K562 (cell line): ENCODE measurements around the gene DCST1. TPM values are rescaled to one million over a fixed set of nuclear protein-coding genes. Genes with fewer than 3 reads are reported as not detected.

Experiments used
- ADNP ChIP-seq: fragments of 200-800 bp; sonication (Bioruptor generic); IDR thresholded peaks from 2 replicates; pipeline ENCODE4 v1.6.1; 2016; ENCODE audit warnings: missing genetic modification characterization, missing compliant biosample characterization
- CTCFL ChIP-seq: IDR thresholded peaks from 2 replicates; pipeline ENCODE4 v1.6.1; 2011; ENCODE audit warnings: borderline replicate concordance, low read depth, mild to moderate bottlenecking, moderate library complexity, low read length; ENCODE audit not compliant: insufficient read depth, poor library complexity, severe bottlenecking
- EGR1 ChIP-seq: fragments of 450-650 bp; conservative IDR thresholded peaks from 2 replicates; pipeline ENCODE4 v1.6.1; 2017; ENCODE audit warnings: mild to moderate bottlenecking
- GATAD2B ChIP-seq: fragments of 450-650 bp; IDR thresholded peaks from 2 replicates; pipeline ENCODE4 v1.6.1; 2017; ENCODE audit warnings: mild to moderate bottlenecking, borderline replicate concordance
- HDAC8 ChIP-seq: fragments of 450-650 bp; IDR thresholded peaks from 2 replicates; pipeline ENCODE4 v1.6.1; 2016; ENCODE audit warnings: mild to moderate bottlenecking, missing genetic modification characterization, moderate library complexity, missing compliant biosample characterization
- L3MBTL2 ChIP-seq: fragments of 450-650 bp; IDR thresholded peaks from 2 replicates; pipeline ENCODE4 v1.6.1; 2016; ENCODE audit warnings: mild to moderate bottlenecking, moderate library complexity
- REST ChIP-seq, 2 experiments: fragments of 450-650 bp; formaldehyde crosslinking in 1 of 2; IDR thresholded peaks; 2 replicates each; pipeline versions ENCODE4 v1.4.0 to v1.6.1; 2014 to 2020; ENCODE audit warnings: mild to moderate bottlenecking in 2 of 2, borderline replicate concordance in 1 of 2, low read depth in 1 of 2
- SAP30 ChIP-seq: fragments of 200-600 bp; sonication (generic); IDR thresholded peaks from 2 replicates; pipeline ENCODE4 v1.6.1; 2012; ENCODE audit warnings: borderline replicate concordance, low read depth, mild to moderate bottlenecking, moderate library complexity, low read length, control low read depth, inconsistent platforms; ENCODE audit not compliant: insufficient read depth, poor library complexity, severe bottlenecking
- TOE1 ChIP-seq, 2 experiments: fragments of 450-650 bp in 1 of 2; sonication (generic) in 1 of 2; formaldehyde crosslinking in 1 of 2; IDR thresholded peaks; 2 replicates each; pipeline versions ENCODE4 v1.7.1 to v1.8.0; 2016 to 2022; ENCODE audit warnings: borderline replicate concordance in 2 of 2, mild to moderate bottlenecking in 2 of 2, antibody characterized with exemption in 1 of 2, inconsistent platforms in 1 of 2, low read depth in 1 of 2, missing genetic modification reagents in 1 of 2, moderate library complexity in 1 of 2
- polyA plus RNA-seq, 8 experiments: library from polyadenylated mRNA; depleted of rRNA in 4 of 8; stranded (reverse) in 5 of 8; unstranded in 3 of 8; fragments of >200 nt; fragmentation: Nextera tagmentation in 2 of 8; fragmentation: Illumina TruSeq in 1 of 8; extraction: Ambion mirVana in 2 of 8; extraction: Trizol in 1 of 8; gene quantifications; 2 replicates each; pipeline versions ENCODE4 v1.2.1 to v1.2.3, GENCODE V29; 2011 to 2014; ENCODE audit warnings: inconsistent platforms in 1 of 8, missing spikeins in 1 of 8
- total RNA-seq, 7 experiments: library from RNA; depleted of rRNA in 6 of 7; stranded (reverse); fragments of >200 nt in 6 of 7; fragmentation: Illumina TruSeq in 2 of 7; extraction: Trizol in 2 of 7; gene quantifications; 2 replicates each; pipeline versions ENCODE4 v1.2.1 to v1.2.3, GENCODE V29; 2011 to 2021; ENCODE audit warnings: low replicate concordance in 1 of 7
- TF ChIP-seq, protein P1 (sequence below): sonication (generic); formaldehyde crosslinking; IDR thresholded peaks from 2 replicates; pipeline ENCODE4 v1.5.0; 2020; ENCODE audit warnings: missing genetic modification reagents
- TF ChIP-seq, protein P2 (sequence below): sonication (generic); formaldehyde crosslinking; IDR thresholded peaks from 2 replicates; pipeline ENCODE4 v1.8.1; 2023; ENCODE audit warnings: mild to moderate bottlenecking, missing genetic modification reagents

DCST1 gene
- total and polyA plus RNA-seq, 9 of the 15 experiments (the other 6 are each of a cell fraction or from before 2014, with no cell fraction given), result not detected

GRCh38 chr1:155080312-155081228 is 46.9 kb downstream of the DCST1 start (continued):
- TF ChIP-seq HDAC8 (tag) (no peak), ADNP (tag) (no peak), CTCFL (no peak), TOE1 (IDR thresholded peaks at IDR 0.05; ENCODE audit: borderline replicate concordance) (peak; percentile 86), TOE1 (CRISPR knock-in tag; IDR thresholded peaks at IDR 0.05; ENCODE audit: borderline replicate concordance, low read depth) (no peak), GATAD2B (peak; percentile 17; the same call in 1 of the 2 replicates), SAP30 (peak; percentile 32), L3MBTL2 (peak; percentile 43; the same call in 1 of the 2 replicates), REST (IDR thresholded peaks at IDR 0.05; ENCODE audit: borderline replicate concordance) (peak; percentile 66), REST (CRISPR knock-in tag; IDR thresholded peaks at IDR 0.05; ENCODE audit: low read depth) (0 out of 2 replicates have a peak, but pooled peaks have one; percentile 21), EGR1 (peak; percentile 79)
- TF ChIP-seq, protein P1, sequence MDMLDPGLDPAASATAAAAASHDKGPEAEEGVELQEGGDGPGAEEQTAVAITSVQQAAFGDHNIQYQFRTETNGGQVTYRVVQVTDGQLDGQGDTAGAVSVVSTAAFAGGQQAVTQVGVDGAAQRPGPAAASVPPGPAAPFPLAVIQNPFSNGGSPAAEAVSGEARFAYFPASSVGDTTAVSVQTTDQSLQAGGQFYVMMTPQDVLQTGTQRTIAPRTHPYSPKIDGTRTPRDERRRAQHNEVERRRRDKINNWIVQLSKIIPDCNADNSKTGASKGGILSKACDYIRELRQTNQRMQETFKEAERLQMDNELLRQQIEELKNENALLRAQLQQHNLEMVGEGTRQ (CRISPR knock-in tag), result peak; percentile 93
- TF ChIP-seq, protein P2, sequence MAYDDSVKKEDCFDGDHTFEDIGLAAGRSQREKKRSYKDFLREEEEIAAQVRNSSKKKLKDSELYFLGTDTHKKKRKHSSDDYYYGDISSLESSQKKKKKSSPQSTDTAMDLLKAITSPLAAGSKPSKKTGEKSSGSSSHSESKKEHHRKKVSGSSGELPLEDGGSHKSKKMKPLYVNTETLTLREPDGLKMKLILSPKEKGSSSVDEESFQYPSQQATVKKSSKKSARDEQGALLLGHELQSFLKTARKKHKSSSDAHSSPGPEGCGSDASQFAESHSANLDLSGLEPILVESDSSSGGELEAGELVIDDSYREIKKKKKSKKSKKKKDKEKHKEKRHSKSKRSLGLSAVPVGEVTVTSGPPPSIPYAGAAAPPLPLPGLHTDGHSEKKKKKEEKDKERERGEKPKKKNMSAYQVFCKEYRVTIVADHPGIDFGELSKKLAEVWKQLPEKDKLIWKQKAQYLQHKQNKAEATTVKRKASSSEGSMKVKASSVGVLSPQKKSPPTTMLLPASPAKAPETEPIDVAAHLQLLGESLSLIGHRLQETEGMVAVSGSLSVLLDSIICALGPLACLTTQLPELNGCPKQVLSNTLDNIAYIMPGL (CRISPR knock-in tag), result 0 out of 2 replicates have a peak, but pooled peaks have one; percentile 36
